Astrocyte (in vitro differentiated cells and primary cell): ENCODE results near the gene GALNS.

Experiments
- EZH2 ChIP-seq: IDR thresholded peaks from 2 replicates; pipeline ENCODE4 v1.6.1; 2012; ENCODE audit warnings: mild to moderate bottlenecking, low read length, inconsistent platforms; ENCODE audit not compliant: insufficient read depth
- TF ChIP-seq, protein P1 (sequence below): IDR thresholded peaks from 2 replicates; pipeline ENCODE4 v1.5.1; 2011; ENCODE audit warnings: low read depth, mild to moderate bottlenecking, inconsistent platforms, low read length, moderate library complexity; ENCODE audit not compliant: insufficient read depth

DNA sequence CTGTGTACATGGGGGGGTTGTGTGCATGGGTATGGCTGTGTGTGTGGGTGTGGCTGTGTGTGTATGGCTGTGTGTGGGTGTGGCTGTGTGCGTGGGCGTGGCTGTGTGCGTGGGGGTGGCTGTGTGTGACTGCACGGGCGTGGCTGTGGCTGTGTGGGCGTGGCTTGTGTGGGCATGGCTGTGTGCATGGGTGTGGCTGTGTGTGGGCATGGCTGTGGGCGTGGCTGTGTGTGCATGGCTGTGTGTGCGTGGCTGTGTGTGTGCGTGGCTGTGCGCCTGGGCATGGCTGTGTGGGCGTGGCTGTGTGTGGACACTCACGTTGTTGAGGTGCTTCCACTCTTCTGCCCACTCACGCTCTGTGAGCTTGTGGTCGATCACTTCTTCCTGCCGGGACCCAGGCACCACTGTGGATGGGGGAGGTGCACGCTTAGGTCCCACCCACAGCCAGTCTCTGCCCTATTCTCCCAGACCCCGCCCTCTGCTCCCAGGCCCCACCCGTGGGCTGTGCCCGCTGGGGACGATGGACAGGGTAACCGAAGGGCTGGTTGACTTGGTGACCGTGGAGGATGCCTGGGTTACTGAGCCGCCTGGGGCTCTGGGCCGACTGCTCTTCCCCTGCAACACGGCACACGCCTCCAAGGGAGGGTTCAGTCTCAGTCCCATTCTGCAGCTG, 25.7 kb upstream of the GALNS start:
- TF ChIP-seq, protein P1, sequence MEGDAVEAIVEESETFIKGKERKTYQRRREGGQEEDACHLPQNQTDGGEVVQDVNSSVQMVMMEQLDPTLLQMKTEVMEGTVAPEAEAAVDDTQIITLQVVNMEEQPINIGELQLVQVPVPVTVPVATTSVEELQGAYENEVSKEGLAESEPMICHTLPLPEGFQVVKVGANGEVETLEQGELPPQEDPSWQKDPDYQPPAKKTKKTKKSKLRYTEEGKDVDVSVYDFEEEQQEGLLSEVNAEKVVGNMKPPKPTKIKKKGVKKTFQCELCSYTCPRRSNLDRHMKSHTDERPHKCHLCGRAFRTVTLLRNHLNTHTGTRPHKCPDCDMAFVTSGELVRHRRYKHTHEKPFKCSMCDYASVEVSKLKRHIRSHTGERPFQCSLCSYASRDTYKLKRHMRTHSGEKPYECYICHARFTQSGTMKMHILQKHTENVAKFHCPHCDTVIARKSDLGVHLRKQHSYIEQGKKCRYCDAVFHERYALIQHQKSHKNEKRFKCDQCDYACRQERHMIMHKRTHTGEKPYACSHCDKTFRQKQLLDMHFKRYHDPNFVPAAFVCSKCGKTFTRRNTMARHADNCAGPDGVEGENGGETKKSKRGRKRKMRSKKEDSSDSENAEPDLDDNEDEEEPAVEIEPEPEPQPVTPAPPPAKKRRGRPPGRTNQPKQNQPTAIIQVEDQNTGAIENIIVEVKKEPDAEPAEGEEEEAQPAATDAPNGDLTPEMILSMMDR: no peak
- TF ChIP-seq EZH2: no peak
